ENCODE results near the gene ROR1. TPM values are rescaled to one million over a fixed set of nuclear protein-coding genes. Genes with fewer than 3 reads are reported as not detected.

ROR1 gene
- polyA plus RNA-seq, 3 donors = 30.6 to 39.3 (median 35.7) TPM

DNA sequence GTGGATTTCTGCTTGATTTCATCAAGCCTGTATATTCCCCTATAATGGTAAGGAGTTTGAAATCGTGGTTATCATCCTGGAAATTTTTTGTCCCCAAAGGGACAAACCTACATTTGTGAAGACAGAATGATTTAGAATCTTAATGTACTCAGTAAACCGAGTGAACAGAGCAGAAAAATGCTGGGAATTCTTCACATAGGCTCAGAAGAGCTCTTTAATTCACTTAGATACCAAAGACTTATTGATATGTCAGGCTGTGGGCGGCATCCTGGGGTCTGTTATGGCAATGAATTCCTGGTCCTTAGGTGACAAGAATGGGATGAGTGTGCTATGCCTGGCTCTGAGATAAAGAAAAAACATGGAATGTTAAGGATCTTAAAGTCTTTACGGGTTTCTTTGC is 74.9 kb downstream of the ROR1 start:
- no peak for DNase-seq (ENCODE audit: low read depth in 3 of 3, low spot score in 2 of 3)

DNA sequence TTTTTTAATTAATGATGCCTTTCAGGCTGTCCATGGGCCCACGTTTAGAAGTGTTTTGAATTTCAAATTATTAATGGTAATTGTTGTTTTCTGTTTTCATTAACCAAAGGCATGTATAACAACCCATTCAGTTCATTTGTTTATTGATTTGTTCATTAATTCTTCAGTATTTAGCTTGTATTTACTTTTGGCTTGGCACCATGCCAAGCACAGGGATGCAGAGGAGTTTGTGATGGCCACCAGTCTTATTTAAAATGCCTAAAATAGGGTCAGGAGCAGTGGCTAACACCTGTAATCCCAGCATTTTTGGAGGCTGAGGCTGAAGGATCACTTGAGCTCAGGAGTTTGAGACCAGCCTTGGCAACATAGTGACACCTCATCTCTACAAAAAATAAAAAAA is 75.3 kb downstream of the ROR1 start:
- DNase-seq (ENCODE audit: low read depth in 3 of 3, low spot score in 2 of 3) = no peak

DNA sequence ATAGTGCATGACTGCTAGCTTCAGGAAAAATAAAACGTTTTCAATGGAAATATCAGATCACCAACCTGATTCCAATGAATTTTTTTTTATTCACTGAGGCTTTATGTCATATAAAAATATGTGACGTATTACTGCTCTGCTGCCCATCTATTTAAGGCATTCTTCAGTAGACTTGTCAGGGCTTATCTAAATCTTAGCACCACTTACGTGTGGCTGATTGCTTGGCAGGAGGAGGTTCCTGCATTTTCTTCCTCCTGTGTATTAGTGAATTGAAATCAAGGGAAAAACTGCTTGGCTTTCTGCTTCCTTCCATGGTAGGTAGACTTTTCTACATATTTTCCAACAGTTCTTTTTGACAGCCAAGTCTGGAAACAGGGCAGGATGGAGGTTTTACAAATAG is 80.3 kb downstream of the ROR1 start:
- no peak for DNase-seq (ENCODE audit: low read depth in 3 of 3, low spot score in 2 of 3)

DNA sequence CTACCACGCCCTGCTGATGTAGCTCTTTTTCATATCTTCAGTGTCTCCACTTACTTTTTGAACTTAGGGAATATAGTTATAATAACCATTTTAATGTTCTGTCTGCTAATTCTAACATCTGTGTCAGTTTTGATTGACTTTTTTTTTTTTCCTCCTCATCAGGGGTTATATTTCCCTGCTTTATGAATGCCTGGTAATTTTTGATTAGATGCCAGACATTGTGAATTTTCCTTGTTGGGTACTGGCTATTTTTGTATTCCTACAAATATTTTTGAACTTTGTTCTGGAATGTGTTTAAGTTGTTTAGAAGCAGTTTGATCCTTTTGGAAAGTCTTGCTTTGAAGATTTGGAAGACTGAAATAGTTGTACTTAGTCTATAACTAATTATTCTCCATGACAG is 82.1 kb downstream of the ROR1 start:
- DNase-seq (ENCODE audit: low read depth in 3 of 3, low spot score in 2 of 3) = no peak

DNA sequence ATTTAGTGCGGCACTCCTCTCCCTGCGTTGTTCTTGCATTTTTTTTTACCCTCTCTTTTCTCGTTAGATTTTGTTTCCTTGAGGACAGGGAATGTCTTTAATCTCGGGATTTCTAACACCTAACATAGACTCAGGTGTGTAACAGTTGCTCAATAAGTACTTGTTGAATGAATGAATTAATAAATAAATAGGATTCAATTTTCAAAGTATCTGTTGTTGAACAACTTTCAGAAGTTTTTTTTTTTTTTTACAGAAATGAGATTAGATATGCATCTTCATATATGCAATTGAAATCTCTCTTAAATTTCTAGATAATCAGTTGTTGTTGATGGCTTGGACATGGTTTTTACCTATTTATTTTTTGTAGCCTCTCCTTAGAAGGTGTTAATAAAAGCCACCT is 83.1 kb downstream of the ROR1 start:
- no peak for DNase-seq (ENCODE audit: low read depth in 3 of 3, low spot score in 2 of 3)

DNA sequence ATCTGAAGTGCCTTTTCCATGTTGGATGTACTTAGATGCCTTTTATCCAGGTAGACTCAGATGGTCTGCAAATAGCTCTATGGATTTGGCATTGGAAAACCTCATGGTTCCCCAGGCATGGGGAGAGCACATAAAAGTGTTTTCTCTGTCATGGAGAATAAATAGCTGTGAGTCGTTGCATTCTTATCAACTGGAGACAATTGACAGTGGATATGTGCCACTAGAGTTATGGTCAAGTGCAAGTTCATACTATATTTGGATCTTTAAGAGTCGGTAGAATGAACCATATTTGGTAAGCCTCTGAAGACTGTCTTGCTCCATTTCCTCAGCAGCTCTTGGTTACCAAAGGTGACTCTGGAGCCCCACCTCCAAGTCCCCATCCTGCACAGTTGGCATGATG is 83.7 kb downstream of the ROR1 start:
- DNase-seq (ENCODE audit: low read depth in 3 of 3, low spot score in 2 of 3) = no peak

DNA sequence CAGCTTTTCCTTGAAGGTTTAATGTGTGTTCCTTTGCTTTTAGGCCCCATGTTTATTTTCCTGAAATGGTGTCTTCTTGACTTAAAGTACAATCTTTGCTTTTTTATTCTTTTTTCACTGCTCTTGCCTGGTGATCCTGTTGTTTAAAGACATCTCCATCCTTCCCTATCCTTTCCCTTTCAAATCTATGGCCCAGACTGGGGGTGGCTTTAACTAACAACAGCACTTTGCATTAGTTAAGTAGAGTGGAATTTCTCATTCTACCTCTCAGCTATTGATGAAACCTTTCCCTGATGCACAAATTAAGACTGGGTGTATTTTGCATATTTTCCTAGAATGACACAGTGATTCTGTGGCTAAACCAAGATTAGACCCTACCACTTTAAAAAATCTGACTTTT is 84.3 kb downstream of the ROR1 start:
- DNase-seq (ENCODE audit: low read depth in 3 of 3, low spot score in 2 of 3) = no peak

DNA sequence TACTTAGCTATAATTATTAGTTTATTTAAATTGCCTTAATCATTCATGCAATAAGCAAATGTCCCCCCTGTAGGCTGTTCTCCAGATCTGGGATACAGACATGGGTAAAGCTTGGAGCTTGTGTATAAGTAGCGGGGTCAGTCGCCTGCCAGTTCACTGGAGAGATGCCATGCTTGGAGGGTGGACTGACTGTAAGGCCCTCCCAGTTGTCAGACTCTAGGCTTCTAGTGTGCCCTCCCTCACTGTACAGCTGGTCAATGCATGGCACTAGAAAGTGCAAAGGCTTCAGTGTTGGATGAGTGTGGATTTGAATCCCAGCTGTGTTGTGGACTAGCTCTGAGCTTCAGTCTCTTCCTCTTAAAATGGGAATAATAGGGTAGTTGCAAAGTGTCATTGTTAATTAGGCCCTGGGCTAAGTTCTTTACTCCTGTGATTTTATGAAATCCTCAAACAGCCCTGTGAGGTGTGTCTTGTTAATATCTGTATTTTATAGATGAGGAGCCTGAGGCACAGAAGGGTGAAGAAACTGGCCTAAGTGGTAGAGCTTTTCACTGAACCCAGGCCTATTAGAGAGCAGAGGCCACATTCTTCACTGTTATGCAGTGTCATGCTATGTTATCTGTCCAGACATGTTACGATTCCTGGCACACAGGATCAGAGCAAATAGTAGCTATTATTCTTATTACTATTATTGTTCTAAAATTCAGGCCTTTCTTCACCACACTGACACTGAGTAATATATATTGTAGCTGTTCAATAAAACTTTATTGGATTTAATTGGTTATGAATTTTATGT is 85.9 kb downstream of the ROR1 start:
- DNase-seq (ENCODE audit: low read depth in 3 of 3, low spot score in 2 of 3) = no peak

DNA sequence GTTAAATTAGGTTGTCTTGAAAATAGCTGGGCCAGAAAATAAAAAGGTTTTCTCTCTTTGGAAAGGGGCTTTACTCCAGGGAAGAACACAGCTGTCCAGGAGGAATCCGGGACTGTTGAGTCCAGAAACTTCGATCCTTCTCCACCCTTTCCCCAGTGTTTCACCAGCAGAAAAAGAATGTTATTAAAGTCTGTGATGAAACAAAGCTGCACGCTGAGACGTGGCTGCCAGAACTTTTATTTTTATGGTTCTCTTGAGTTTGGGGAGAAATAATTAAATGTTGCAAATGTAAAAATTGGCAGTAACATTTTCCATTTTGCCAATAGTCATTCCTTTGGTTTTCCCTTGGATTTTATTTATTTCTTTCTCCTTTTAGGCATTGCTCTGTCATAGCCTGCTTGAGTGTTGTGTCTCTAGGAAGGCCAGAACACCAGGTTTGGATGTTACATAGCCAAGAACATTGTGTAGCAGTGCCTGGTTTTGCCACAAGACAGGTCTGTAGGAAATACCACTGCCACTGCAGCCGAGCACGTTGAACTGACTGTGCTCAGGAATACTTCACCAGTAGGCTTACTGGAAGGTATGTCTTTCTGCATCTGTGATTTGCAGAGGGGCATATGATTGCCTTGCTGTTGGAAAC is 87.4 kb downstream of the ROR1 start:
- no peak for DNase-seq (ENCODE audit: low read depth in 3 of 3, low spot score in 2 of 3)

DNA sequence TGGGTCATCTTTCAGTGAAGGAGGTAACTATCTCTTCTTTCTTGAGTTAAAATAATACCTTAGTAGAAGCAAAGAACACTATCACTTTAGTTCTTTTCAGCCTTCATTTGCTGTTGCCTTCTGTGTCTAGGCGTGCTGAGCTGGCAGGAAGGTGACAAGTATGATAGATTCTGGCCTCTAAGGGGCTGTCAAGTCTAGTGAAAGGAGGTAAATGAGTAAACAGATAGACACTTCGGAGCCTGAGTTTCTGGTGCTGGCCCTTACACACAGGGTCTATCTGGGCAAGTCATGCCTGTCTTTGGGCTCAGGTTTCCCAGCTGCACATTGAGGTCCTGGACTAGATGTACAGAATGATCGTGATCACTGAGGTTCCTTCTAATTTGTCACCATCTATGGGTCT is 89.3 kb downstream of the ROR1 start:
- no peak for DNase-seq (ENCODE audit: low read depth in 3 of 3, low spot score in 2 of 3)

DNA sequence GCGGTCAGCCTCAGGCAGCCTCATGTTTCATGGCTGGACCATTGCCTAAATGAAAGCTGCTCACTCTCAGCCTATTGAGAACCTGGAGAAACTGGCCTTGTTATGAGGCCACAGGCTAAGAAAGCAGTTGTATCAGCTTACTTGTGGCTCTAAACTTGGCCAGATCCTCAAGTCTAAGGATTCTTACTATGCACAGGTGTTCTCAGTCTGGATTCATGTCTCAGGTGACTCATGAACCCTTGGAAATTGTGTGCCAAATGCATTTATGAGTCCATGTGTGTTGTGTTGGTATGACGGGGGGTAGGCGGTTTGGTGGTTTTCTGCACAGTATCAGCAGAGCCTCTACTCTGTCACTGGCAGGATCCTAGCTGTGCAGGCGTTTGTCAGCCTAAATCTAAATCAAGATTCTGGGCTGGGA is 90.4 kb downstream of the ROR1 start:
- no peak for DNase-seq (ENCODE audit: low read depth in 3 of 3, low spot score in 2 of 3)

DNA sequence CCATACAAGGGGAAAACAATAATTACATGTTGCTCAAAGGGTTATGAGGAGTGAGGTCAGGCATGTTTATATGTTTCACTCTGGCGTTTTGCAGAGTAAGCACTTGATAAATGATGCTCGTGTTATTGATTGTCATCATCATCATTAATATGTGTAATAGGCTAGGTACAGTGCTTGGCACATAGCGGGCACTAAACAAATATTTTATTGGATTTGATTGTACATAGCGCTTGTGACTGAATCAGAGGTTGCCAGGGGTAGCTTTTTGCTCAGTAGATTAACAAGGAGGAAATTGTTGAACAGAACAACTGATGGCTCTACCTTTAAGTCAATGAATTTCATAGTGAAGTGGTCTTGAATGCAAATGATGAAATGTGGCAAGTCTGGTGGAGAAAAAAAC is 91.7 kb downstream of the ROR1 start:
- DNase-seq (ENCODE audit: low read depth in 3 of 3, low spot score in 2 of 3) = no peak

DNA sequence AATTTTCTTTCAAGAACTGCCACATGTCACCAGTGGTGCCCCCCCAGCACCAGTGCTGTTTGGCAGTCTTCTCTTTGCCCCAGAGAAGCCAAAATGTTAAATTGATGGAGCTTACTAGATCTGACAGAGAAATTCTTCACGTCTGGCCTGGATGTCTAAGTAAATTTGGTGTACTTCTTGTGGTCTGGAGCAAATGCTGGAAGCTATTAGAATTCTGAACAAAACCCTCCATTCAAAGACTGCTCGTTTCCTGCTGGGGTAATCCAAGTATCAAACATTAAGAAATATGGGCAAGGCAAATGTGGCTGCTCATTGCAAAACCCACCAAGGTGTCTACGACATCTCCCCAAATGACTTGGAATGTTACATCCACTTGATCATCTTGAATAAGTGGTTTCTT is 92.3 kb downstream of the ROR1 start:
- DNase-seq (ENCODE audit: low read depth in 3 of 3, low spot score in 2 of 3) = no peak

DNA sequence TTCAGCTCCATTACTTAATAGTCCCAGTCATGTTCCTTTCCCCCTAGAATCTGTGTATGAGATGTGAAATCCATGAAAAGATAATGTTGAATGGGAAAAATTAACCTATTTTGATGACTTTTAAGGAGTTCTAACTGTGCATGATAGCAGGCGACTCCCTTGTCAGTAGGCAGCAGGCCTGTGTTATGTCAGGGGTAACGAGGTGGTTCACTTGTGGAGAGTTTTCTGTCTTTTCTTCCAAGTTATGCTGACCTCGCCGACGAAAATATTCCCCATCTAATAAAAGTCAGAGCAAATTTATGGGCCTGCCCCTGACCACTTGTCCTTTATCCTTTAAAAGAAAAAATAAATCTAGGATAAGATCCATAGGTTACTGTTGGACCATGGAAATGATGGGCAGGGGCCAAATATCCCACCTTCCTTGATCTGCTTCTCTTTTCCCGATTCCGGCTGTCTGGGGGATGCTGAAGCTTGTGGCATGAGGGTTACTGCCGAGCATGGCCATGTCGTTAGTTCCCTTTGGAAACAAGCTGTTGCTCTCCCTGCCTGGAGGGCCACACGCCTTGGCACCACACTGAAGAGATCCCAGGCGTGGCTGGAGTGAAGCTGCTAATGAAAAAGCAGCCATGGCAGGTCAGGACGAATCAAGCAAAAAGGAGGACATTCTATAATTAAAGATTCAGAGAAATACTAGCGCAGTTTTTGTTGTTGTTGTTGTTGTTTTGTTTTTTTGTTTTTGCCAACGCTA is 93.8 kb downstream of the ROR1 start:
- peak in 1 of 3 donors; percentile 32 for DNase-seq (ENCODE audit: low read depth in 3 of 3, low spot score in 2 of 3)

DNA sequence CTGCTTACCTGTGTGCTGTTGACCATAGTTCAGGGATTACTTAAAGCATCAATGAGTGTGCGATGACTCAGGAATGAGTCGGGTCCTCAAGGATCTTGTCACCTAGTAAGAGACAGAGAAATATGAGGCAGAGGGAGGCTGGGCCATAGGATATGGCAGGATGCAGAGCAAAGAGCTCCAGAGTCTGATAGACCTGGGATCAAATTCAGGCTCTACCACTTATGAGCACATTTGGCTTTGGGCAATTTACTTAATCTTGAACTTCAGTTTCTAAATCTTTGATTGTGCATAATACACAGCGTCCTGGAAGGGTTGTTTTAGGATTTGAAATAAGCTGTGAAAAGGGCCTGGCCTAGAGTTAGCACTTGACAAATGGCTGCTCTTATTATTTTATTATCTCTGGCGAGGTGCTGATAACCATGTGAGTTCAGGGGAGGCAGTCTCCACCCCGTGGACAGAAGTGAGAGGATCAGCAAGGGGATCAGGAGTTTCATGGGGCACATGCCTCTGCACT is 94.5 kb downstream of the ROR1 start:
- no peak for DNase-seq (ENCODE audit: low read depth in 3 of 3, low spot score in 2 of 3)

DNA sequence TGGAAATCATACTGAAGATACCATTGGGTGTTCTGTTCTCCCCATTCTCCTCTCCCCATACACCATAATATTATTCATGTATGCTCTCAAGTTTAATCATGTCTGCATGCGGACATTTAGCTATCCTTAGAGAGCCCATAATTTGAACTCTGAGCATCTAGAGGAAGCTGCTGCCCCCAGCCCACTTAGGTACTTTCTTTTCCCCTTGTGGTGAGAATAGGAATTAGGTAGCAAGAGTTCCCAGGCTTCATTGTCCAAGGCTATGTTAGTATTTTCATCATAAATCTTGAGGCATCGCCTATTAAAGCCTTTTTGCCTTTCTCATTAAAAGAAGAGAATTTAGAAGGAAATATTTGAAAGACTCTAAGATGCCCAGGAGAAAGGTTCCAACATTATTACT is 96.3 kb downstream of the ROR1 start:
- DNase-seq (ENCODE audit: low read depth in 3 of 3, low spot score in 2 of 3) = no peak

DNA sequence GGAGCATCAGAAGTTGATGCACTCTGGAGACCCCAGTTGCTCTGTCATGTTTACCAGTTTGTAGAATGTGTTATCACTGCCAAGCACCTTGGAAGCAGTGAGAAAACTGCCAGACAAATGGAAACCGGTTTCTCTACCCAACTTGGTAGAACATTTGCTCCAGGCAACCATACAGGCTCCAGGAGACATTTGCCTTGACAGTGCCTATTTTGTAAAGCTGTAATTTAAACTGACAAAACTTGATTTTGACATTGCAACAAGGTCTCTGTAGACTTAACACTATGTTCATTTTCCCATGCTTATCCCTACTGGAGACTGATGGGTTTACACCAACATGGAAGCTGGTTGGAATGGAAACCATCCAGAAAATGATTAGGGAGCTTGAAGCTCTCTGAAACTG is 97.6 kb downstream of the ROR1 start:
- no peak for DNase-seq (ENCODE audit: low read depth in 3 of 3, low spot score in 2 of 3)

DNA sequence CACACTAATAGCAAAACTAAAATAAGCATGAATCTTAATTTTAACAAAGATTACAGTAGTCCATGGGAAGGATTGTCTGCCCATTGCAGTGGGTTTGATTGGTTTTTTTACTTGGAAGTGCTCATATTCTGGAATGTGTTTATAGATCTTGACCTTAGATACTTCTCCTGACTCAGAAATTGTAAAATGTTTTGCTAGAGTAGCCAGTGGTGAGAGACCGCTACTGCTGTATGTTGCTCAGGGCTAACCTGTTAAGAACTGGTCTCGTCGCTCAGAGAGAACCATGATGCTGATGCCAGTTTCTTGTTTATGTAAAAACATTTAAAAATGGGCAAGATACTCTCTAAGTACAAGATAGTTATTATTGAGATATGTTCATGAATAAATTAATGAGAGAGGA is 99.9 kb downstream of the ROR1 start:
- DNase-seq (ENCODE audit: low read depth in 3 of 3, low spot score in 2 of 3) = no peak

DNA sequence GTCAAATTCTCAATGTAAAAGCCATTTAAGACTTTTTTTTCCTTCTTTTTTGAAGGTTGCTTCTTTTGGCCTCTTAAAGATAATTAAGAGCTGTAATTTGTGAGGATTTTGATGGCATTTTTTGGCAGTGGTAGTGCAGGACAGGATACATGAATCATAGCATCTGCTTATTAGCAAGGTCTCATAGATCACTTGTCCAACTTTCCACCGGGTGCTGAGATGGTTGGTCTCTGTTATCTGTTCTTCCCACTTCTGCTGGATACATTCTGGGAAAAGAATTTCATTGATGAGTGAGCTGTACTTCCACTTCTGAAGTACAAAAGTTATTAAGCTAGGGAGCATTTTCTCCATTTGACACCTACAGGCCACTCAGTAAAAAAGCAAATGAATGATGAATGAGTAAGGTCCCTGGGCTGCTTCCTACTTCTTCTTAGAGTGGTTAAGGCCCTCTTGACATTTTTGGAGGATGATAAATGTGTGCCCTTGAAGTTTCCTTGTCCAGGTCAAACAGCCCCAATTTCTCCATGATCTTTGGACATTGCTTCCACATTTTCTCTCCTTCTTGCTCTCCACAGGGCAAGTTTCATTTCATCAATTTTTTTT is 100.6 kb downstream of the ROR1 start:
- DNase-seq (ENCODE audit: low read depth in 3 of 3, low spot score in 2 of 3) = no peak

DNA sequence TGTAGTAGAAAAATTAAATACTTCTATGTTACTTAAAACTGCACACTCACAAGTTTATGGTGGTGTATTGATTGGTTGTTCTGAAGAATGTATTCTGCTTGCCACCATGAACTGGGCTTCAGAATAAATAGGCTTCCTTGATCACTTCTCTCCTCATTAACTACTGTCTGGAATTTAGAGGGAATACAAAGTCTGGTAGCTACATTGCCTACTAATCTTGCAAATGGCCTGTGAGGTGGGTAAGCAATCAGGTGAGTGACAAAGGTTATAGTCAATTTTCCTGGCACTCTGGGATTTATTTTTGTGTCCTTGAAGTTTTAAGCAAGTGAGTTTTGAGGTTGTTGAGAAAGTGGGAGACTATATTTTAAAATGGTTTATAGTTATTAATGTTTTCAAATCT is 101.8 kb downstream of the ROR1 start:
- DNase-seq (ENCODE audit: low read depth in 3 of 3, low spot score in 2 of 3) = no peak

Measured in right renal cortex interstitium (tissue), 3 donors.